HEK293 (cell line): ENCODE measurements around the gene PBX2.

Source experiments
- BCL11B ChIP-seq: fragments of 450-650 bp; formaldehyde crosslinking; IDR thresholded peaks from 2 replicates; pipeline ENCODE4 v1.5.1; 2016; ENCODE audit warnings: low read depth, missing biosample characterization, missing genetic modification characterization
- GLIS2 ChIP-seq: fragments of 450-650 bp; formaldehyde crosslinking; IDR thresholded peaks from 2 replicates; pipeline ENCODE4 v1.5.1; 2016; ENCODE audit warnings: missing biosample characterization, missing genetic modification characterization
- IKZF3 ChIP-seq: fragments of 450-650 bp; IDR thresholded peaks from 2 replicates; pipeline ENCODE4 v1.5.0; 2018; ENCODE audit warnings: missing biosample characterization, mild to moderate bottlenecking, missing genetic modification characterization, moderate library complexity
- SCRT2 ChIP-seq: fragments of 450-650 bp; formaldehyde crosslinking; IDR thresholded peaks from 2 replicates; pipeline ENCODE4 v1.5.1; 2016; ENCODE audit warnings: missing biosample characterization, missing genetic modification characterization
- SP3 ChIP-seq: fragments of 450-650 bp; formaldehyde crosslinking; IDR thresholded peaks from 2 replicates; pipeline ENCODE4 v1.5.1; 2016; ENCODE audit warnings: missing biosample characterization, missing genetic modification characterization
- YY1 ChIP-seq: fragments of 450-650 bp; formaldehyde crosslinking; IDR thresholded peaks from 2 replicates; pipeline ENCODE4 v1.5.1; 2018; ENCODE audit warnings: missing biosample characterization, missing genetic modification characterization
- ZBTB1 ChIP-seq: fragments of 450-650 bp; formaldehyde crosslinking; IDR thresholded peaks from 2 replicates; pipeline ENCODE4 v1.5.1; 2016; ENCODE audit warnings: missing biosample characterization, missing genetic modification characterization
- ZFHX2 ChIP-seq: fragments of 450-650 bp; formaldehyde crosslinking; conservative IDR thresholded peaks from 2 replicates; pipeline ENCODE4 v1.5.1; 2016; ENCODE audit warnings: missing biosample characterization, missing genetic modification characterization
- ZIC2 ChIP-seq: fragments of 450-650 bp; formaldehyde crosslinking; IDR thresholded peaks from 2 replicates; pipeline ENCODE4 v1.5.1; 2016; ENCODE audit warnings: missing biosample characterization, missing genetic modification characterization
- ZNF10 ChIP-seq: fragments of 450-650 bp; formaldehyde crosslinking; IDR thresholded peaks from 2 replicates; pipeline ENCODE4 v1.5.1; 2017; ENCODE audit warnings: missing biosample characterization, missing genetic modification characterization
- ZNF391 ChIP-seq: fragments of 450-650 bp; formaldehyde crosslinking; IDR thresholded peaks from 2 replicates; pipeline ENCODE4 v1.5.1; 2016; ENCODE audit warnings: low read depth, missing biosample characterization, missing genetic modification characterization, borderline replicate concordance
- ZNF416 ChIP-seq: fragments of 450-650 bp; formaldehyde crosslinking; IDR thresholded peaks from 2 replicates; pipeline ENCODE4 v1.5.1; 2016; ENCODE audit warnings: missing biosample characterization, missing genetic modification characterization
- ZNF473 ChIP-seq: fragments of 450-650 bp; formaldehyde crosslinking; IDR thresholded peaks from 2 replicates; pipeline ENCODE4 v1.5.1; 2017; ENCODE audit warnings: missing biosample characterization, missing genetic modification characterization
- ZNF549 ChIP-seq: fragments of 450-650 bp; IDR thresholded peaks from 2 replicates; pipeline ENCODE4 v1.5.1; 2018; ENCODE audit warnings: missing biosample characterization, missing genetic modification characterization, mild to moderate bottlenecking, inconsistent platforms, moderate library complexity
- ZNF571 ChIP-seq: fragments of 450-650 bp; formaldehyde crosslinking; IDR thresholded peaks from 2 replicates; pipeline ENCODE4 v1.5.0; 2017; ENCODE audit warnings: missing biosample characterization, missing genetic modification characterization
- ZNF664 ChIP-seq: fragments of 450-650 bp; formaldehyde crosslinking; IDR thresholded peaks from 2 replicates; pipeline ENCODE4 v1.5.1; 2016; ENCODE audit warnings: missing biosample characterization, missing genetic modification characterization
- ZNF785 ChIP-seq: fragments of 450-650 bp; formaldehyde crosslinking; IDR thresholded peaks from 2 replicates; pipeline ENCODE4 v1.5.1; 2016; ENCODE audit warnings: missing biosample characterization, missing genetic modification characterization
- TF ChIP-seq, protein P1 (sequence below): IDR thresholded peaks from 2 replicates; pipeline ENCODE4 v1.6.1; 2011; ENCODE audit warnings: mild to moderate bottlenecking, low read depth, low read length, borderline replicate concordance
- TF ChIP-seq, protein P2 (sequence below): fragments of 450-650 bp; formaldehyde crosslinking; IDR thresholded peaks from 2 replicates; pipeline ENCODE4; 2016; ENCODE audit warnings: missing biosample characterization, missing genetic modification characterization
- TF ChIP-seq, protein P3 (sequence below): fragments of 450-650 bp; formaldehyde crosslinking; conservative IDR thresholded peaks from 2 replicates; pipeline ENCODE4 v1.5.1; 2016; ENCODE audit warnings: low read depth, missing biosample characterization, missing genetic modification characterization
- TF ChIP-seq, protein P4 (sequence below): fragments of 450-650 bp; formaldehyde crosslinking; IDR thresholded peaks from 2 replicates; pipeline ENCODE4 v1.5.1; 2017; ENCODE audit warnings: missing biosample characterization, missing genetic modification characterization
- TF ChIP-seq, protein P5 (sequence below): sonication (generic); formaldehyde crosslinking; IDR thresholded peaks from 2 replicates; pipeline ENCODE4 v1.8.1; 2022; ENCODE audit warnings: mild to moderate bottlenecking, moderate library complexity, missing genetic modification reagents
- TF ChIP-seq, protein P6 (sequence below): fragments of 450-650 bp; IDR thresholded peaks from 2 replicates; pipeline ENCODE4 v1.5.1; 2018; ENCODE audit warnings: missing biosample characterization, mild to moderate bottlenecking, missing genetic modification characterization
- TF ChIP-seq, protein P7 (sequence below): fragments of 450-650 bp; formaldehyde crosslinking; IDR thresholded peaks from 2 replicates; pipeline ENCODE4 v1.5.1; 2017; ENCODE audit warnings: missing biosample characterization, missing genetic modification characterization
- TF ChIP-seq, protein P8 (sequence below): fragments of 450-650 bp; formaldehyde crosslinking; optimal IDR thresholded peaks from 2 replicates; pipeline ENCODE3; 2016; ENCODE audit warnings: missing biosample characterization, mild to moderate bottlenecking, missing genetic modification characterization

Gene PBX2

DNA sequence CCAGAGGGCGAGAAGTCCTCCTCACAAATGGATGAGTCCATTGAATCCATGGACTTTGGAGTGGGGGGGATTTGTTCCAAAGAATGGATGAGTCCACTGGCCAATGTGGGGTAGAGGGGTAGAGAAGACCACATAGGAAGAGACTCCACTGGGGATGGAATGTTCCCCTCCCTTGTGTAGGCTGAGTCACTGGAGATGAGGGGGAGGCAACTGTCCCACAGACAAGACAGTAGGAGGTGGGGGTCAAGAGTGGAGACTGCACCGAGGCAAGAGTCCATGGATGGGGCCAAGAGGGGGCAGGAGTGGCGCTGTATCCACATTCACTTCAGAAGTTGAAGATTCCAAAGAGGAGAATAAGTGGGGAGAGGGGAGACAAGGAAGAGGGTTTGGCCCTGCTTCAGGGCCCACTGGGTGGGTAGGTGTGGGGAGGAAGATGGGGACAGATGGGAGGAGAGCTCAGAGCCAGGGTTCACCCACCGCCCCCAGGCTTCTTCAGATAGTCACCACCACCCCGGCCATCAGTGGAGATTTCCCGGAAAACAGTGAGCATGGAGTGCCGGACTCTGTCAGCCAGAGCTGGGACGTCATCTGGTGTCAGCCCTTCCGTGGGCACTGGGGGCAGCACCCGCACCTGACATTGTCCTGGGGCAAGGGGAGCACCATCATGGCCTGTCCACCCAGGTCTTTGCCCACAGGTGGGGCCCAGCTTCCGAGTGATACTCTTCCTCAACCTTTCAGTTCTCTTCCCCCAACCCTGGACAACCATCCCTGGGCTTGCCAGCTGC lies 21.0 kb downstream of the PBX2 start (continued):
- TF ChIP-seq ZBTB1 (tag by site-specific recombination) (no peak), ZNF571 (tag by site-specific recombination) (no peak), ZNF391 (tag by site-specific recombination) (no peak), SP3 (no peak), SCRT2 (tag by site-specific recombination) (no peak), ZIC2 (no peak), ZNF549 (tag by site-specific recombination) (no peak), ZNF10 (tag by site-specific recombination) (no peak), ZFHX2 (tag by site-specific recombination) (peak; percentile 64), ZNF664 (no peak), IKZF3 (0 out of 2 replicates have a peak, but pooled peaks have one; percentile 26), ZNF785 (no peak), BCL11B (tag by site-specific recombination) (no peak), YY1 (tag by site-specific recombination) (no peak), ZNF416 (tag by site-specific recombination) (no peak), ZNF473 (tag by site-specific recombination) (no peak), GLIS2 (tag by site-specific recombination) (peak; percentile 27; the same call in 1 of the 2 replicates)
- TF ChIP-seq, protein P1, sequence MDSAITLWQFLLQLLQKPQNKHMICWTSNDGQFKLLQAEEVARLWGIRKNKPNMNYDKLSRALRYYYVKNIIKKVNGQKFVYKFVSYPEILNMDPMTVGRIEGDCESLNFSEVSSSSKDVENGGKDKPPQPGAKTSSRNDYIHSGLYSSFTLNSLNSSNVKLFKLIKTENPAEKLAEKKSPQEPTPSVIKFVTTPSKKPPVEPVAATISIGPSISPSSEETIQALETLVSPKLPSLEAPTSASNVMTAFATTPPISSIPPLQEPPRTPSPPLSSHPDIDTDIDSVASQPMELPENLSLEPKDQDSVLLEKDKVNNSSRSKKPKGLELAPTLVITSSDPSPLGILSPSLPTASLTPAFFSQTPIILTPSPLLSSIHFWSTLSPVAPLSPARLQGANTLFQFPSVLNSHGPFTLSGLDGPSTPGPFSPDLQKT: no peak
- TF ChIP-seq, protein P2, sequence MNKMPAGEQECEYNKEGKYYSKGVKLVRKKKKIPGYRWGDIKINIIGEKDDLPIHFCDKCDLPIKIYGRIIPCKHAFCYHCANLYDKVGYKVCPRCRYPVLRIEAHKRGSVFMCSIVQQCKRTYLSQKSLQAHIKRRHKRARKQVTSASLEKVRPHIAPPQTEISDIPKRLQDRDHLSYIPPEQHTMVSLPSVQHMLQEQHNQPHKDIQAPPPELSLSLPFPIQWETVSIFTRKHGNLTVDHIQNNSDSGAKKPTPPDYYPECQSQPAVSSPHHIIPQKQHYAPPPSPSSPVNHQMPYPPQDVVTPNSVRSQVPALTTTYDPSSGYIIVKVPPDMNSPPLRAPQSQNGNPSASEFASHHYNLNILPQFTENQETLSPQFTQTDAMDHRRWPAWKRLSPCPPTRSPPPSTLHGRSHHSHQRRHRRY (tag by site-specific recombination): no peak
- TF ChIP-seq, protein P3, sequence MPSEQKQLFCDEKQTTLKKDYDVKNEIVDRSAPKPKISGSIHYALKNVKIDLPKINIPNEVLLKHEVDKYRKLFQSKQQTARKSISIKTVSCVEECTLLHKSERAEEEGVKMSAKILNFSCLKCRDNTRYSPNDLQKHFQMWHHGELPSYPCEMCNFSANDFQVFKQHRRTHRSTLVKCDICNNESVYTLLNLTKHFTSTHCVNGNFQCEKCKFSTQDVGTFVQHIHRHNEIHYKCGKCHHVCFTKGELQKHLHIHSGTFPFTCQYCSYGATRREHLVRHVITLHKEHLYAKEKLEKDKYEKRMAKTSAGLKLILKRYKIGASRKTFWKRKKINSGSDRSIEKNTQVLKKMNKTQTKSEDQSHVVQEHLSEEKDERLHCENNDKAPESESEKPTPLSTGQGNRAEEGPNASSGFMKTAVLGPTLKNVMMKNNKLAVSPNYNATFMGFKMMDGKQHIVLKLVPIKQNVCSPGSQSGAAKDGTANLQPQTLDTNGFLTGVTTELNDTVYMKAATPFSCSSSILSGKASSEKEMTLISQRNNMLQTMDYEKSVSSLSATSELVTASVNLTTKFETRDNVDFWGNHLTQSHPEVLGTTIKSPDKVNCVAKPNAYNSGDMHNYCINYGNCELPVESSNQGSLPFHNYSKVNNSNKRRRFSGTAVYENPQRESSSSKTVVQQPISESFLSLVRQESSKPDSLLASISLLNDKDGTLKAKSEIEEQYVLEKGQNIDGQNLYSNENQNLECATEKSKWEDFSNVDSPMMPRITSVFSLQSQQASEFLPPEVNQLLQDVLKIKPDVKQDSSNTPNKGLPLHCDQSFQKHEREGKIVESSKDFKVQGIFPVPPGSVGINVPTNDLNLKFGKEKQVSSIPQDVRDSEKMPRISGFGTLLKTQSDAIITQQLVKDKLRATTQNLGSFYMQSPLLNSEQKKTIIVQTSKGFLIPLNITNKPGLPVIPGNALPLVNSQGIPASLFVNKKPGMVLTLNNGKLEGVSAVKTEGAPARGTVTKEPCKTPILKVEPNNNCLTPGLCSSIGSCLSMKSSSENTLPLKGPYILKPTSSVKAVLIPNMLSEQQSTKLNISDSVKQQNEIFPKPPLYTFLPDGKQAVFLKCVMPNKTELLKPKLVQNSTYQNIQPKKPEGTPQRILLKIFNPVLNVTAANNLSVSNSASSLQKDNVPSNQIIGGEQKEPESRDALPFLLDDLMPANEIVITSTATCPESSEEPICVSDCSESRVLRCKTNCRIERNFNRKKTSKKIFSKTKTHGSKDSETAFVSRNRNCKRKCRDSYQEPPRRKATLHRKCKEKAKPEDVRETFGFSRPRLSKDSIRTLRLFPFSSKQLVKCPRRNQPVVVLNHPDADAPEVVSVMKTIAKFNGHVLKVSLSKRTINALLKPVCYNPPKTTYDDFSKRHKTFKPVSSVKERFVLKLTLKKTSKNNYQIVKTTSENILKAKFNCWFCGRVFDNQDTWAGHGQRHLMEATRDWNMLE (tag by site-specific recombination): no peak
- TF ChIP-seq, protein P4, sequence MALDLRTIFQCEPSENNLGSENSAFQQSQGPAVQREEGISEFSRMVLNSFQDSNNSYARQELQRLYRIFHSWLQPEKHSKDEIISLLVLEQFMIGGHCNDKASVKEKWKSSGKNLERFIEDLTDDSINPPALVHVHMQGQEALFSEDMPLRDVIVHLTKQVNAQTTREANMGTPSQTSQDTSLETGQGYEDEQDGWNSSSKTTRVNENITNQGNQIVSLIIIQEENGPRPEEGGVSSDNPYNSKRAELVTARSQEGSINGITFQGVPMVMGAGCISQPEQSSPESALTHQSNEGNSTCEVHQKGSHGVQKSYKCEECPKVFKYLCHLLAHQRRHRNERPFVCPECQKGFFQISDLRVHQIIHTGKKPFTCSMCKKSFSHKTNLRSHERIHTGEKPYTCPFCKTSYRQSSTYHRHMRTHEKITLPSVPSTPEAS (tag by site-specific recombination): no peak
- TF ChIP-seq, protein P5, sequence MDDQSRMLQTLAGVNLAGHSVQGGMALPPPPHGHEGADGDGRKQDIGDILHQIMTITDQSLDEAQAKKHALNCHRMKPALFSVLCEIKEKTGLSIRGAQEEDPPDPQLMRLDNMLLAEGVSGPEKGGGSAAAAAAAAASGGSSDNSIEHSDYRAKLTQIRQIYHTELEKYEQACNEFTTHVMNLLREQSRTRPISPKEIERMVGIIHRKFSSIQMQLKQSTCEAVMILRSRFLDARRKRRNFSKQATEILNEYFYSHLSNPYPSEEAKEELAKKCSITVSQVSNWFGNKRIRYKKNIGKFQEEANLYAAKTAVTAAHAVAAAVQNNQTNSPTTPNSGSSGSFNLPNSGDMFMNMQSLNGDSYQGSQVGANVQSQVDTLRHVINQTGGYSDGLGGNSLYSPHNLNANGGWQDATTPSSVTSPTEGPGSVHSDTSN (CRISPR knock-in tag): no peak
- TF ChIP-seq, protein P6, sequence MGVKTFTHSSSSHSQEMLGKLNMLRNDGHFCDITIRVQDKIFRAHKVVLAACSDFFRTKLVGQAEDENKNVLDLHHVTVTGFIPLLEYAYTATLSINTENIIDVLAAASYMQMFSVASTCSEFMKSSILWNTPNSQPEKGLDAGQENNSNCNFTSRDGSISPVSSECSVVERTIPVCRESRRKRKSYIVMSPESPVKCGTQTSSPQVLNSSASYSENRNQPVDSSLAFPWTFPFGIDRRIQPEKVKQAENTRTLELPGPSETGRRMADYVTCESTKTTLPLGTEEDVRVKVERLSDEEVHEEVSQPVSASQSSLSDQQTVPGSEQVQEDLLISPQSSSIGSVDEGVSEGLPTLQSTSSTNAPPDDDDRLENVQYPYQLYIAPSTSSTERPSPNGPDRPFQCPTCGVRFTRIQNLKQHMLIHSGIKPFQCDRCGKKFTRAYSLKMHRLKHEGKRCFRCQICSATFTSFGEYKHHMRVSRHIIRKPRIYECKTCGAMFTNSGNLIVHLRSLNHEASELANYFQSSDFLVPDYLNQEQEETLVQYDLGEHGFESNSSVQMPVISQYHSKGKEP (tag by site-specific recombination): no peak
- TF ChIP-seq, protein P7, sequence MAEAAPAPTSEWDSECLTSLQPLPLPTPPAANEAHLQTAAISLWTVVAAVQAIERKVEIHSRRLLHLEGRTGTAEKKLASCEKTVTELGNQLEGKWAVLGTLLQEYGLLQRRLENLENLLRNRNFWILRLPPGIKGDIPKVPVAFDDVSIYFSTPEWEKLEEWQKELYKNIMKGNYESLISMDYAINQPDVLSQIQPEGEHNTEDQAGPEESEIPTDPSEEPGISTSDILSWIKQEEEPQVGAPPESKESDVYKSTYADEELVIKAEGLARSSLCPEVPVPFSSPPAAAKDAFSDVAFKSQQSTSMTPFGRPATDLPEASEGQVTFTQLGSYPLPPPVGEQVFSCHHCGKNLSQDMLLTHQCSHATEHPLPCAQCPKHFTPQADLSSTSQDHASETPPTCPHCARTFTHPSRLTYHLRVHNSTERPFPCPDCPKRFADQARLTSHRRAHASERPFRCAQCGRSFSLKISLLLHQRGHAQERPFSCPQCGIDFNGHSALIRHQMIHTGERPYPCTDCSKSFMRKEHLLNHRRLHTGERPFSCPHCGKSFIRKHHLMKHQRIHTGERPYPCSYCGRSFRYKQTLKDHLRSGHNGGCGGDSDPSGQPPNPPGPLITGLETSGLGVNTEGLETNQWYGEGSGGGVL (tag by site-specific recombination): no peak
- TF ChIP-seq, protein P8, sequence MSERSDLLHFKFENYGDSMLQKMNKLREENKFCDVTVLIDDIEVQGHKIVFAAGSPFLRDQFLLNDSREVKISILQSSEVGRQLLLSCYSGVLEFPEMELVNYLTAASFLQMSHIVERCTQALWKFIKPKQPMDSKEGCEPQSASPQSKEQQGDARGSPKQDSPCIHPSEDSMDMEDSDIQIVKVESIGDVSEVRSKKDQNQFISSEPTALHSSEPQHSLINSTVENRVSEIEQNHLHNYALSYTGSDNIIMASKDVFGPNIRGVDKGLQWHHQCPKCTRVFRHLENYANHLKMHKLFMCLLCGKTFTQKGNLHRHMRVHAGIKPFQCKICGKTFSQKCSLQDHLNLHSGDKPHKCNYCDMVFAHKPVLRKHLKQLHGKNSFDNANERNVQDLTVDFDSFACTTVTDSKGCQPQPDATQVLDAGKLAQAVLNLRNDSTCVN (tag by site-specific recombination): no peak
